ENCODE data around the gene TNNI2.
A peak's percentile ranks its signal among the peaks of the same experiment; 100 is the strongest.

TNNI2 gene

DNA sequence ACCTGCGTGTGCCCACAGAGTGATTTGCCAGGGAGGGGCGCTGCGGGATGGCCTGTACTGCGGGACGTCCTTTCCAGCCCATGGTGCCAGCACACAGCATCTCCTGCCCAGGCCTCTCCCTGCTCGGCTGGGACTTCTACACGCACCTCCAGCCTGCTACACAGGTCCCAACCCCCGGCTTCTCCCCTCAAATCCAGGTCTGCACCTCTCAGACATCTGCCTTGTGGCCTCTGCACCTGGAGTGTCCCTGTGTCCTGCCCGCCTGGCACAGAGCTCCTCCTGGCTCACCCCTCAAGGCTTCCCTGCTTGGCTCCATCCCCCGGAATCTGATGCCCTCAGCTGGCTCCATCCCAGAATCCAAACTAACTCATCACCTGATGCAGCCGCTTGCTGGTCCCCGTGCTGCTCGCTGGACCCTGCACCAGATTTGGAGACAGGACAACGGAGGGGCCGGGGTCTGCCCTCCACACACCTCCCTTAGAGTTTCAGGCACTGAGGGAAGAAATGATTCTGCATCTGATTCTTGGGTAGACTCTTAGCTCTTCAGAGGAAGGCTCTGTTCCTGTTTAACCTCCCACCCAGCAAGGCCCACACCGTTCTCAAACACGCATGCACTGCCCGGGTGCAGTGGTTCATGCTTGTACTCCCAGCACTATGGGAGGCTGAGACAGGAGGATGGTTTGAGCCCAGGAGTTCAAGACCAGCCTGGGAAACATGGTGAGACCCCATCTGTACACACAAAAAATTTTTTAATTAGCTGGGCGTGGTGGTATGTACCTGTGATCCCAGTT lies 10.1 kb downstream of the TNNI2 start:
- DNase-seq = no peak

DNA sequence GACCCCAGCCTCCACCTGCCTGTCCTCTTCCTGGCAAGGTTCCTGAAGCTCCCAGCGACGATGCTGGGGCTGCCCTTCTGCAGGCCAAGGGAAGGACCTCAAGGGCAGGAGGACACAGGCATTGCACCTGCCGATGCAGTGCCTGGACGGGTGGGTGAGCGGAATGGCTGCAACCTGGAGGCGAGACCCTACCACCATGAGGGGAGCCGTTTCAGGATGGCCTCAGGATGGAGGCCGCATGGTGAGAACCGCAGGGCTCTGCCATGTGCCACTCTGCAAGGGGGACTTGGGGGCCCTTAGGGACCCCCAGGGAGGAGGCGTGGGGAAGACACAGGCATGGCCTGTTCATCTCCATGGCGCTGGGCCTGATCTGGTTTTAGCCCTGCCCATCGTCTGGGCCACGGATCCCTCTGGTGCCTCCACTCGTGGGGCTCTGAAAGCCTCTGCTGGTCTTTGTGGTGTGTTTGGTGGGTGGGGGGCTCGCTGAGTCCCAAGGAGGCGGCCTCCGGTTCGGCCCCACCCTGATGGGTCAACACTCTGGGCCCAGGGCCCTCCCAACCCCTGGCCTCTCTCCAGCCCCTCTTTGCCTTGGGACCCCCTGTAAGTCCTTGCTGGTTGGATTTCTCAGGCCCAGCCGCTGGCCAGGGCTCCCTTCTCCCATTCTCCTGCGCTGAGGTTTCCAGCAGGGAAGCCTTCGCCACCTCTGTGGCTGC lies 12.8 kb downstream of the TNNI2 start:
- DNase-seq = no peak

DNA sequence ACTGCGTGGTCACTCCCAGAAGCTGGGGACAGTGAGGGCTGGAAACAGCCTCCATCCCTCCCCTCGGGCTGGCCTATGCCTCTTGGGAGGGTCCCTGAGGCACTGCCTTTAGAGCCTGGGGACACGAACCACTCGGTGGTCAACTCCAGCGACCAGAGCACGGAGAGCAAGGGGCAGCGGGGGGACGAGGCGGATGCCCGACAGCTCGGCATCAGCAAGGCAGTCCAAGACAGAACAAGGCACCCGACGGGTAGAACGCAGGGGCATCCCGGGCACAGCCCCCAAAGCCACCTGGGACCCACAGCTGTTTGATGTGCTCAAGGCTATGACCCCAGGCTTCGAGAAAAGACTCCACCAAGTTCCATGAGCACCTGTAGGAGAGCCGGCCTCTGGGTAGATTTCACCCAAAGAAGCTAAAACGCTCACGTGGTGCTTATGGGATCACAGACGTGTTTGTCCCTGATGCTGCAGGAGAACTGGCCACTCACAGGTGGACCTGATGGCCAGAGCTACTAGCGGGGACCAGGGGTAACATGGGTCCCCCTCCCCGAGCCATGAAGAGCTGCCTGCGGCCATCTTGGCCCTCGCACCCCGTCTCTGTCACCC lies 13.6 kb downstream of the TNNI2 start:
- DNase-seq = no peak

DNA sequence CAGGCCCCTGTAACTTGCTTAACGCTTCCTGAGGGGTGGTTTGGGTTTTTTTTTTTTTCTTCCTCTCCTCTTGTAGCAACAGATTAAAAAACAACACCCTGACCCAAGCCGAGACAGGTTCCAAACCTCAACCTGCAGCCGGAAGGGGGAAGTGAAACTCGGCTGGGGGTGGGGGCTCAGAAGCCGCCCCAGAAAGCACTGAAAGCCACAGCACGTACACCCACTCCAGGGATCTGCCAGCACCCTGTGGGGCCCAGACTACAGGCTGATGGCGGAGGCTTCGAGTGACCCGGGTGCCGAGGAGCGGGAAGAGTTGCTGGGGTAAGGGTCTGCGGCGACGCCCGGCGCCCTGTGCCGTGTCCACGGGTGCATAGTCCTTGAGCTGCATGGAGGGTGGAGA lies 14.1 kb downstream of the TNNI2 start, which contains the start of gene LSP1:
LSP1 (plus strand) TSS at position 208 of the 400 bp plus-strand sequence; CDS start at position 269, 61 bp downstream.
- peak; percentile 75 for DNase-seq

DNA sequence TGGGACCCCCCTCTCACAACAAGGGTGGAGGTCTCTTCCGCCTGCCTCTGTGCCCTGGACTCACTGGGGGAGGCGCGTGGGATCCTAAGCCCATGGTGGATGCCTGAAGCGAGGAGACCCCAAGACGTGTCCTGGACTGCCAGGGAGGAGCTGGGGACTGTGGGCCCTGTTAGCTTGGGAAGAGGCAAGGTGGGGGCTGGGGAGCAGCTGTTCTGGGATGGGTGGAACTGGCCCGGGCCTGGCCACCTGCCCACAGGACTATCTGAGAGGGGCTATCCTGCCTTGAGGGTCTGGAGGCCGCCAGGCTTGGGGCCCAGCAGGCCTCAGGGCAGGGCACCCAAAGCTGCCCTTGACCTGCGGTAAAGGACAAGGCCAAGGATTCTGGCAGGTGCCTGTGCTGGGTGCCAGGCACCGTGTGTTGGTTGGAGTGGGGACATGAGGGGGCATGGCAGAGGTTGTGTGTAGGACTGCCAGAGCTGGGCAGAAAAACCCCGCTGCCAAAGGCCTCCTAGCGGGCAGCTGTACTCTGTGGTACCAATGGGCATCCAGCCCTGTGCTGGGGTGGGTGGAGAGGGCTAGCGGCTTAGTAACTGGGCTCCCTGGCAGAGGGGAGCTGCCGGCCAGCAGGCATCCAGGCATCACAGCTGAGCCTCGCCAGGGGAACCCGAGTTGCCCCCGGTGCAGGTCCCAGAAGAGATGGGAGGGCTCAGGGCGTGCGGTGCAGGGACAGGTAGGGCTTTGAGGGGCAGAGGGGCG lies 14.8 kb downstream of the TNNI2 start:
- DNase-seq = peak; percentile 43

DNA sequence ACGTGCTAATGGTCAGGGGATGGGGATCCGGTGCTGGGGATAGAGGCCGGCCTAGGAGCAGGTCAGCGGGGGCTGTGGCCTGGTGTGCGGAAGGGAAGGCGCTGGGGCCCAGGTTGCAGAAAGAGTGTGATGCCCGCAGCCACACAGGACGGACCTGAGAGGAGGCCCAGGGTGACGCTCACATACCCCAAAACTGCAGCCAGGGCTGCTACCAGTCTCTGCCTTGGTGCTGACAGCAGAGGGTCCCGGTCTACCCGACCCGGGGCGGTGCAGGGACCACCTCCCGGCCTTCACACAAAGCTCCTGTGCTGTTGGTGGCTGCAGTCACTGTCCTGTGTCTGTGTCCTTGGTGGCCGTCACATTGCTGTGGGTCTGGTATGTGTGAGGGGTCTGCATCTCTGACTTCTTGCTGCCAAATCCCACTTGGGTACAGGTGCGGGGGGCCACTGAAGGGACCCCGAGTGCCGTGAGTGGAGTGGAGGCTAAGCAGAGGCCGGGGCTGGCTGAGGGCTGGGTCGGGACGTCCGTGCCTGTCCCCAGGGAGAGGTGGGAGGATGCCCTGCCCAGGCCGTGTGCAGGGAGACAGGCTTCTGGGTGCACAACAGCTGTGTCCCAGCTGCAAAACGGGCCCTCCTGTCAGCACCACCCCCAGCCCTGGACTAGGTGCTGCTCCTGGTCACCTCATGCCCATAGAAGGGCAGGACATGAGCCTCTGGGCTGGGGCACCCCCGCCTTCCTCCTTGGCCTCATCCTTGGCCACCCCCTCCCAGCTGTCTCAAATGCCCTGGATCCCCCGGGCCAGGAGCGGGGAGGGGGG lies 15.6 kb downstream of the TNNI2 start:
- DNase-seq = no peak

DNA sequence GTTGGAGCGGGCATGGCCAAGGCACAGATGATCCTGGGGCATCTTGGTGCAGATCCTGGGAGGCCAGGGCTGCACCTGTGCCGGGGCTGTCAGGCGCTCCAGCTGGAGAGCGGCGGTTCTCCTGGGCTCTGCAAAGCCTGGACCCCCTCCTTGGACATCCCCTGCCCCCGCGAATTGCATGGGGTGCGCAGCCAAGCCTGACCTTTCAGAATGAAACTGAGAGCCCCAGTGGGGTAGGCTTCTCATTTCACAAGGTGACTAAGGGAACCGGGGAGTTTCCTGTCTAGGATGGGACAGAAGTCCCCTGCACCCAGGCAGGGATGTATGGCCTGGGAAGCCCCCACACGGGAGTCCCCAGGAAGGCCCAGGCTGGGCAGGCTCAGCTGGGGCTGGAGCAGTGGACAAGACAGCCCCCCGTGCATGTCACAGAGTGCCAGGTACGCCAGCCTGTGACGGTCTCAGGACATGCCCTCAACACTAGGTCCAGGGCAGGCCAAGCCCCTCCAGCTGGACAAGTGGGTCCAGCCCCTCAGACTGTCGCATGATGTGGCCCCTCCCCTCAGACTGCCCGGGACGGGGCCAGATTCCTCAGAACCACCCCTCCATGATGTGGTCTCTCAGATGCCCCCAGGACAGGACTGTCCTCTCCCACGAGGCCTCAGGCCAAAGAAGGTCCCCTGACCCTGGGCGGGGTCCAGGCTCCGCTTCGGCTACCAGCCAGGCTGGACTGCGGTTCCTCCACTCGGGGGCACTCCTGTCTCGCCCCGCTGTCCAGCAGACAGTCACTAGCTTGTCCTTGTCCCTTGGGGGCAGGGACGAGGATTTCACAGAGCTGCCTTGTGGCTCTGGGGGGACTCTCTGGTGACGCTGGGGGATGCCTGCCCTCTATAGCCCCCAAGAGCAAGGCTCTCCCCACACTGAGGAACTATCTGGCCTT lies 16.4 kb downstream of the TNNI2 start:
- DNase-seq = no peak

DNA sequence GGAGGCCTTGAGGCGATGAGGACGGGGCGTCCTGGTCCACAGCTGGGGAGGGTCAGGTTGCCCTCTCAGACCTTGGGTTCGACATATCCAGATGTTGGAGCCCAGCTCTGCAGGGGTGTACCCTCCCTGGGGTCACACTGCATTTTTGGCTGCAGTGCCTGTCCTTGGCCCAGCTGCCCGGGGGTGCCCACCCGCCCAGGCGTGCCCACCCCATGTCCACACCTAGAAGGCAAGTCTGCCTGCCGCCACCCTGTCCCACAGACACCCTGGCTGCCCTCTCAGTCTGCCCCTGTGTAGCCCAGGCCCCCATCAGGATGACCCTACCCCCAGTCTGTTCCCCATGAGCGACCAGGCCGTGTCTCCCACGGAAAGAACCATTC lies 17.1 kb downstream of the TNNI2 start:
- no peak for DNase-seq

DNA sequence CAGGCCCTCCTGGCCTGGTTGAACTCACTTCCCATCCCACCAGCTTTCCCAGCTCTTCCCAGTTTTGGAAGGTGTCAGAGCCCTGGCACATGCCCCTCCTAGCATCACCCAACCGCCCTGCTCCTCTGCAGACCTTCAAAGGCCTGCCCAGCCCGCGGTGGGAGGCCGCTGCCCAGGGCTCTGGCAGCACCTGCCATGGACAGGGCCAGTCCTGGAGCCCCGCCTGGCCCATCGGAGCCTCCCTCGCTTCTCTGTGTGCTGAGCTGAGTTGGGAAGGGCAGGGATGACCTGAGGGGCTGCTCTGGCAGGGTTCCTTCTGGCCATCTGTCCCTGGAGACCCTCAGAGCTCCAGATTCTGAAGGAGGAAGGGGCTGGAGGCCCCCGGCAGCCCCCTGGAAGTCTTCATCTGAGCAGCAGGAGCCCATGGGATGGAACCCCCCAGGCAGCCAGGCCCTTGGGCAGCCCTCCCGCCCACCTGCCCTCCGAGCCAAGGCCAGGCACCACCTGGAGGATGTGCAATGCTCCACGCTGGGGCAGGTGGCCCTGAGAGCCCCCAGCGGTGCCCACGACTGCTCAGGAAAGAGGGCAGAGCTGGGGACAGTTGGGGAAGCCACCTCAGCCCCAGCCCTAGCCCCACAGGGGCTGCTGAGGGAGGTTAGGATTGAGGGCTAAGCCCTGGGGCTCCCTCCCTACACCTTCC lies 17.7 kb downstream of the TNNI2 start:
- no peak for DNase-seq

DNA sequence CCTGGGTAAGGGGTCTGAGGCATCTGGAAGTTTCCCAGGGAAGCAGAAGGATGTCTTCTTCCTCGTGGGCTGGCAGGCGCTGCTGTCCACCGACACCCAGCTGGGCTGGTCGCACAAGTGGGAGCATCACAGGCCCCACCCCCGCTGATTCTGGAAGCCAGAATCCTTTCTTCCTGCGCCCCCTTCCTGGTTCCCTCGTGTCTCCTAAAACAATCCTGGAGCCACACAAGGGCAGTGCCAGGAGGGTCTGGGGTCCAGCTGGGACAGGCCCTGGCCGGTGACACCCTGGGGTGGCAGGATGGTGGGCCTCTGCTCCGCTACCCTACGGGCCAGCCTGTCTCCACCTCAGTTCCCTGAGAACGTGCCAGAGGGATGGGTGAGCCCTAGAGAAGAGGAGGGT lies 18.3 kb downstream of the TNNI2 start:
- no peak for DNase-seq

DNA sequence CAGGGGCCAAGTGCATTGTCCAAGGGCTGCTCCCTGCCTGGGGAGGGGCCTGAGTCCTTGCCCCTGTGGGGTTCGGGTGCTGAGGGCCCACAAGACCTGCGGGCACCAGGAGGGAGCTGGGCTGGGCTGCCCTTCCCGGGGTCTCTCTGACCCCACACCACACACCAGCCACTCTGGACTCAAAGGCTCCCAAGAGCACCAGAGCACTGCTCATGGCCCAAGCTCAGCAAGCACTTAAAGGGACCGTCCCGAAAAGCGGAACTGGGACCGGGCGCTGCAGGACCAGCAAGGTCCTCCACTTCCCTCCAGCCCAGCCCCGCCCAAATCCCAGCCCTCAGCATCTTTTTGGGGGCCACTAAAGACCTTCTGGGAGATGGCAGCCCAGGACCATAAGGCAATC lies 19.4 kb downstream of the TNNI2 start:
- no peak for DNase-seq

DNA sequence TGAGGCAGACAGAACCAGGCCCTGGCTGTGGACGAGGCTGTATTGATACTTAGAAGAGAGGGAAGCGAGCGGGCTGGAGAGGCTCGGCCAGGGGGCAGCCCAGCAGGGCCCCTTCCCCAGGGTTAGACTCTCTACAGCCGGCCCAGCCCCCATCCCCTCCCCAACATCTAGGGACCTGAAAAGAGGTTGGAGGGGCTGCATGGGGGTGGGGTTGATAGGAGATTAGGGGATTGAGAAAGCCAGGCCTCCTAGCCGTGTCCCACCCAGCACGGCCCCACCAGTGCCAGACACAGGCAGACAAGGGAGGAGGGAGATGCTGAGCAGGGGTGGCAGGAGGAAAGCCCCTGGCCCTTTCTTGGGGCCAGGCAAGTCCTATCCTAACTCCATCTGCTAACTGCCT lies 19.8 kb downstream of the TNNI2 start:
- no peak for DNase-seq

DNA sequence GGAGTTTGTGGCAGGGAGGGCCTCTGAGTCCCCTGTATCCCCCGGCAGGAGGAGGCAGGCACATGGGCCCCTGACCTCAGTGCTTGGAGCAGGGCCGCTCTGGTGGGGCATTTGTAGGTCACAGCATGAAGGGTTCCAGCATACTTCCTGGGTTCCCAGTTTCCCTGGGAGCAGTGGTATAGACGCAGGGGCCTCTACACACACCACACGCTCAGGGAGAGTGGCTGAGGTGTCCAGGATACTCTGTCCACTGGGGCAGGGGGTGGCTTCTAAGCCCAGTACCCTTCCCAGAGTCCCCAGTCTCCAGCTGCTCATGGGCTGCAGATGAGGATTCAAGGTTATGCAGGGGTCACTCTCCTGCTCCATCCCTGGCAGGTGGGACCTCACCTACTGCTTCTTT lies 20.2 kb downstream of the TNNI2 start:
- no peak for DNase-seq

DNA sequence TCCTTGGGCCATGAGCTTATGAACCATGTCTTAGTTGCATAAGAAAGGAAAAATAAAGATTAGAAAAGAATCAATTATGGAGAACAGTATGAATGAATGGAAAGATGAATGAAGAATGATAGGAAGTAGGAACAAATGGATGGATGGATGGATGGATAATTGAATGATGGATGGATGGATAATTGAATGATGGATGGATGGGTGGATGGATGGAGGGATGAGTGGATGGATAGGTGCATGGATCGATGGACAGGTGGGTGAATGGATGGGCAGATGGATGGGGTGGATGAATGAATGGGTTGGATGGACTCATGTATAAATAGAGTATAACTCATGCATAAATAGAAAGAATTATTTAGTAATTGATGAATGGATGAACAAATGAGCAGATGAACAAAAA lies 21.3 kb downstream of the TNNI2 start:
- DNase-seq = no peak

DNA sequence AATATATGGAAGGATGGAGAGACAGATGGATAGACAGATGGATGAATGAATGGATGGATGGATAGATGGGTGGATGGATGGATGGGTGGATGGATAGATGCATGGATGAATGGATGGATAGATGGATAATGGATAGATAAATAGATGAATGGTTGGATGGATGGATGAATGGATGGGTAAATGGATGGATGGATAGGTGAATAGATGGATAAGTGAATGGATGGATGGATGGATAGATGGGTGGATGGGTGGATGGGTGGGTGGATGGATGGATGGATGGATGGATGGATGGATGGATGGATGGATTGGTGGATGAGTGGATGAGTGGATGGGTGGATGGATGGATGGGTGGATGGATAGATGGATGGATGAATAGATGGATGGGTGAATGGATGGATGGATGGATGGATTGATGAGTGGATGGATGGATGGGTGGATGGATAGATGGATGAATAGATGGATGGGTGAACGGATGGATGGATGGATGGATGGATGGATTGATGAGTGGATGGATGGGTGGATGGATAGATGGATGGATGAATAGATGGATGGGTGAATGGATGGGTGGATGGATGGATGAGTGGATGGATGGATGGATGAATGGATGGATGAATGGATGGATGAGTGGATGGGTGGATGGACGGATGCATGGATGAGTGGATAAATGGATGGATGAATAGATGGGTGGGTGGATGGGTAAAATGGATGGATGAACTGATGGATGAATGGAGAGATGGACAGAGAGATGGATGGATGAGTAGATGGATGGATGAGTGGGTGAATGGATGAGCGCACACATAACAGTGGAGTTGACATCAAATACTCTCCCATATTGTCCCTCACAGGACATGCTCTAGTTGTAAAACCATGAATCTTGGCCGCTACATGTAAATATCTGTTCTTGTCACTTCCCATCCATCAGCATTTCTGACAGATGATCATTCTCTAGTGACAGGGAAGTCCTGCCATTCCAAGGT lies 22.9 kb downstream of the TNNI2 start:
- DNase-seq = no peak

DNA sequence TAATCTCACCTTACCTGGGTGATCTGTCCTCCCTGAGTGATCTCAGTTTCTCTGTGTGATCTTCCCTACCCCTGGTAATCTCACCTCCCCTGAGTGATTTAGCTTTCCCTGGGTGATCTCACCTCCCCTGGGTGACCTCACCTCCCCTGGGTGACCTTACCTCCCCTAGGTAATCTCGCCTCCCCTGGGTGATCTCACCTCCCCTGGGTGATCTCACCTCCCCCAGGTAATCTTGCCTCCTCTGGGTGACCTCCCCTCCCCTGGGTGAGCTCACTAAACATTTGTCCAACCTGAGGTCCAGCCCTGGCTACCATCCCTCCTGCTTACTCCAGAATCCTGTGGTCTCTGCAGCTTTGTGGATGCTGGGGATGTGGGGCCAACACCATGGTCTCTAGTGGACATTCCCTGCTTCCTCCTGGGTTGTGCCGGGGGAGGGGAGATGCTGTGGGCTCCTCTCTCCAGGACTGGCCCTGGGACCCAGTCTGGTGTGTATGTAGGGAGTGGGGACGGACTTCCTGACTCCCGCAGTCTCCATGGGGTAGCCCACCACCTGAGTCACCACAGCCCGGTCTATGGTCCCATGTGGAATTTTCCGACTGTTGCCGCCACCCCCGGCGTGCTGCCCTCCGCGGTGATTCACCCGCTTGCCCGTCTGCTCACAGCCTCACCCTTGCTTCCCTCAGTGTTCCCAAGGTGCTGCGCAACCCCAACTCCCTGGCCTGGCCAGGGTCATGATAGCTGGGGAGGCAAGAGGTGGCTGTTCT lies 24.0 kb downstream of the TNNI2 start:
- no peak for DNase-seq

DNA sequence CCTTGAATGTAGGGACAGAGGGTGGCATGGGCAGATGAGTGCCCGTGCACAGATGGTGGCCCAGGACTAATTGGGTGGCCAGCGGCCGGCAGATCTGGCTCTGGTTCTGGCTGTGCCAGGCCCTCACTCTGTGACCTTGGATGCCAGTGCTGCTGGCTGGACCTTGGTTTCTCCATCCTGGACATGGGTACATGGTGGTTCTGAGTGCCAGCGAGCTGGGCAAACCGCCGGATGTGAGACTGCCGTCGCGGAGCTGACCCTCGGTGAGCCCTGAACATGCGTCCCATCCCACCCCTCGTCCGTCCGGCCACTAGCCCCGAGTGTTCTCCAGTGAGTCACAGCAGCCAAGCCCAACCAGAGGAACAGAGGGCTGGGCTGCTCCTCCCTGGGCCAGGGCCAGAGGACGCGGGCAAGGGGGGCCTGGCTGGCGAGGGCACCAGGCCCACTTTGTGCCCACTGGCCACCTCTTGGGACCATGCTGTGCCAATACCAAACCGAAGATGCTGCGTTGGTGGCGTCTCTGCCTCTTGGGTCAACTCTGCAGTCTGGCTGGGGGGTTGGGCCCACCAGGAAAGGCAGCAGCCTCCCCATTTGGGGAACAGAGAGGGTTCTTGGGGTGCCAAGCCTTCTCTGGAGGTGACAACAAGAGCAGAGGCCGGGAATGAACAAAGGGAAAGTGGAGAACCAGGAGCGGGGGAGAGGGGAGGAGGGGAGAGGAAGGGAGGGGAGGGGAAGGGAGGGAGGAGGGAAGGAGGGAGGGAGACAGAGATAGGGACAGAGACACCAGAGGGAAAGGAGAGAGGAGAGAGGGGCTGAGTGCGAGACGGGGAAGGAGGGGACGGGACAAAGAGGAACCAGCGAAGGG lies 24.8 kb downstream of the TNNI2 start:
- DNase-seq = no peak

DNA sequence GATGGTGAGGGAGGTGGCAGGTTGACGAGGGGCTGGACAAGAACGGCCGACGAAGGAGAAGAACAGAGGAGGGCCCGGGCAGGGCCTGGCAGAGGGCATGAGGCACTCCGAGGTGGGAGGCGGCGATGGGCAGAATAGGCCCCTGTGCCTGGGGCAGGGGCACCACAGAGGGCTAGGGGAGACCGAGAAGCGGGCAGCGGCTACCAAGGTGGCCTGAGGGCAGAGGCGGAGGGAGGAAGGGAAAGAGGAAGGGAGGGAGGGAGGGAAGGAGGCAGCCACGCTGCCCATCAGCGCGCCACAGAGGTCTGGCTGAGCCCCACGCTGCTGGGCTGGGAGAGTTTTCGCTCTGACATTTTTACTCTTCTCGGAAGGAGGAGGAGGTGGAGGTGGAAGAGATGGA lies 25.4 kb downstream of the TNNI2 start:
- no peak for DNase-seq

Measured in activated T-cell treated with anti-CD3 and anti-CD28 coated beads, Interleukin-2, amount 50 U/mL, for 1 hour (primary cell).